ENCODE data around the gene FAM8A1. TPM values are rescaled to one million over a fixed set of nuclear protein-coding genes. Genes with fewer than 3 reads are reported as not detected.

The FAM8A1 gene
- total RNA-seq, 1 experiment from 2014 or later, result 9.0 TPM

DNA sequence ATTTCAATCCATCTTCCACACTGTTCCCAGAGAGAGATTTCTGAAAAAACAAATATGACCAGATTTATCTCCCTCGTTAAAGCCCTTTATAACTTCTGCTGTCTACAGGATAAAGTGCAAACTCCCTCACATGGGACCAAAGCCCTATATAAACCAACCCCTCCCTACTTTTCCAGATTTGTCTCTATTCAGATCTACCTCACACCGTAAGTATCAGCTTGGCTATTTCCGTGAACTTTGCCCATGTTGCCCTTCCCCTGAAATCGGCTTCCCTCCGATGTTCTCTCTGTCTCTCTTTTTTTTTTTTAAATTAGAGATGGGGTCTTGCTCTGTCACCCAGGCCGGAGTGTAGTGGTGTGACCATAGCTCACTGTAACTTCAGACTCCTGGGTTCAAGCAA is 12.1 kb upstream of the FAM8A1 start:
- no peaks in the 10 kb centered on the region for H3K9me3 ChIP-seq (ENCODE audit: low read length)
- peaks cover 16% of the 10 kb centered on the region for H3K4me1 ChIP-seq (ENCODE audit: insufficient read depth, low read length)
- no peaks in the 10 kb centered on the region for H3K9me2 ChIP-seq (replicated peaks; ENCODE audit: low read length)
- no peaks in the 10 kb centered on the region for H3F3A ChIP-seq (ENCODE audit: low read length, unreplicated experiment)
- TF ChIP-seq EZH2 (IDR thresholded peaks at IDR 0.05; ENCODE audit: low read length, unreplicated experiment), result no peak
- H3K27ac ChIP-seq (ENCODE audit: low read length), result no peak overlapping the region
- intact Hi-C loops (cut with micrococcal nuclease), result no loop called here
- no peaks in the 10 kb centered on the region for H3K36me3 ChIP-seq (ENCODE audit: low read depth, low read length)
- no peaks in the 10 kb centered on the region for H4K20me1 ChIP-seq (ENCODE audit: low read length)
- H3K4me3 ChIP-seq (ENCODE audit: low read length), result no peak overlapping the region
- no peak for DNase-seq
- H3K79me2 ChIP-seq (ENCODE audit: low read length), result no peaks in the 10 kb centered on the region
- no peak overlapping the region for H2AFZ ChIP-seq (ENCODE audit: low read length)
- BruUV-seq (replicated peaks), result no TSS peak
- no peak overlapping the region for H3K4me2 ChIP-seq (ENCODE audit: low read length)
- CTCF ChIA-PET, result no interaction called here
- no peak overlapping the region for H3K9ac ChIP-seq (ENCODE audit: low read length)
- no peaks in the 10 kb centered on the region for H3K27me3 ChIP-seq (ENCODE audit: low read length)
- ATAC-seq, result no peak
- POLR2A ChIA-PET (ENCODE audit: unreplicated experiment), result interaction anchor here (0.7 kb wide), 1 partner anchor 8 kb away, joined by 5 read pairs; no protein-coding TSS in a partner anchor

GRCh38 chr6:17589406-17590096 is 10.6 kb upstream of the FAM8A1 start:
- ATAC-seq, result peak; percentile 91
- no peaks in the 10 kb centered on the region for H3F3A ChIP-seq (ENCODE audit: low read length, unreplicated experiment)
- no peaks in the 10 kb centered on the region for H3K79me2 ChIP-seq (ENCODE audit: low read length)
- POLR2A ChIA-PET (ENCODE audit: unreplicated experiment), result interaction anchor here (0.6 kb wide), 1 partner anchor 10 kb away, joined by 5 read pairs; no protein-coding TSS in a partner anchor
- peaks cover 12% of the 10 kb centered on the region for H3K4me1 ChIP-seq (ENCODE audit: insufficient read depth, low read length)
- CTCF ChIA-PET, result interaction anchor here (0.5 to 1.1 kb wide), 3 partner anchors 11 to 512 kb away, joined by 3 to 12 read pairs (median 3); partner anchors contain the start of gene FAM8A1
- no TSS peak for BruUV-seq (replicated peaks)
- intact Hi-C loops (cut with micrococcal nuclease), result no loop called here
- H3K9me3 ChIP-seq (ENCODE audit: low read length), result no peaks in the 10 kb centered on the region
- no peaks in the 10 kb centered on the region for H3K36me3 ChIP-seq (ENCODE audit: low read depth, low read length)
- peak; percentile 93 for DNase-seq
- H3K9ac ChIP-seq (ENCODE audit: low read length), result no peak overlapping the region
- H3K4me3 ChIP-seq (ENCODE audit: low read length), result no peak overlapping the region
- H3K9me2 ChIP-seq (replicated peaks; ENCODE audit: low read length), result no peaks in the 10 kb centered on the region
- no peak for TF ChIP-seq EZH2phosphoT487 (IDR thresholded peaks at IDR 0.05; ENCODE audit: borderline replicate concordance, low read length)
- TF ChIP-seq, protein P1, sequence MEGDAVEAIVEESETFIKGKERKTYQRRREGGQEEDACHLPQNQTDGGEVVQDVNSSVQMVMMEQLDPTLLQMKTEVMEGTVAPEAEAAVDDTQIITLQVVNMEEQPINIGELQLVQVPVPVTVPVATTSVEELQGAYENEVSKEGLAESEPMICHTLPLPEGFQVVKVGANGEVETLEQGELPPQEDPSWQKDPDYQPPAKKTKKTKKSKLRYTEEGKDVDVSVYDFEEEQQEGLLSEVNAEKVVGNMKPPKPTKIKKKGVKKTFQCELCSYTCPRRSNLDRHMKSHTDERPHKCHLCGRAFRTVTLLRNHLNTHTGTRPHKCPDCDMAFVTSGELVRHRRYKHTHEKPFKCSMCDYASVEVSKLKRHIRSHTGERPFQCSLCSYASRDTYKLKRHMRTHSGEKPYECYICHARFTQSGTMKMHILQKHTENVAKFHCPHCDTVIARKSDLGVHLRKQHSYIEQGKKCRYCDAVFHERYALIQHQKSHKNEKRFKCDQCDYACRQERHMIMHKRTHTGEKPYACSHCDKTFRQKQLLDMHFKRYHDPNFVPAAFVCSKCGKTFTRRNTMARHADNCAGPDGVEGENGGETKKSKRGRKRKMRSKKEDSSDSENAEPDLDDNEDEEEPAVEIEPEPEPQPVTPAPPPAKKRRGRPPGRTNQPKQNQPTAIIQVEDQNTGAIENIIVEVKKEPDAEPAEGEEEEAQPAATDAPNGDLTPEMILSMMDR (conservative IDR thresholded peaks at IDR 0.05; ENCODE audit: low read depth, low read length), result peak; percentile 54
- no peaks in the 10 kb centered on the region for H4K20me1 ChIP-seq (ENCODE audit: low read length)
- no peak overlapping the region for H3K27ac ChIP-seq (ENCODE audit: low read length)
- peak overlapping the region; percentile 27 for H3K4me2 ChIP-seq (ENCODE audit: low read length)
- peak overlapping the region; percentile 25; the same call in 1 of the 2 replicates for H2AFZ ChIP-seq (ENCODE audit: low read length)
- H3K27me3 ChIP-seq (ENCODE audit: low read length), result no peaks in the 10 kb centered on the region

DNA sequence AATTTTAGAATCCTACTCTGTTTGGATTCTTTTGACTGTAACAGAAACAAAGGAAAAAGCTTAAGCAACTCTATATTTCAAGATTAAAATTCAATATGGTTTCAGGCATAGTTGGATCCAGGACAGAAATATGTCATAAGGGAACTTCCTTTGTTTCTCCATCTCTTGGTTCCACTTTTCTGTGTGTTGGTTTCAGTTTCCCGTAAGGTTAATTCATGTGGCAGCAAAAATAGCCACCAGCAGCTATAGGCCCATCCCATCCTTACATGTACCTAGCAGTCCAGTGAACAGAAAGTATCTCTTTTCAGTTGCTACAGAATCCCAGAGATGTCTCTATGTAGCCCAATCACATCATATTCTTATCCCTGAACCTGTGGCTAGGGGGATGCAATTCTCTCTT is 8.8 kb upstream of the FAM8A1 start:
- Histone ChIP-seq H3K4me1 (ENCODE audit: insufficient read depth, low read length) (peaks cover 12% of the 10 kb centered on the region), H2AFZ (ENCODE audit: low read length) (no peak overlapping the region), H3K36me3 (ENCODE audit: low read depth, low read length) (no peaks in the 10 kb centered on the region), H3K9me2 (replicated peaks; ENCODE audit: low read length) (no peaks in the 10 kb centered on the region), H3K9ac (ENCODE audit: low read length) (no peak overlapping the region), H3F3A (ENCODE audit: low read length, unreplicated experiment) (no peaks in the 10 kb centered on the region), H3K27me3 (ENCODE audit: low read length) (no peaks in the 10 kb centered on the region), H4K20me1 (ENCODE audit: low read length) (no peaks in the 10 kb centered on the region), H3K27ac (ENCODE audit: low read length) (no peak overlapping the region), H3K79me2 (ENCODE audit: low read length) (no peaks in the 10 kb centered on the region), H3K4me3 (ENCODE audit: low read length) (no peak overlapping the region), H3K9me3 (ENCODE audit: low read length) (no peaks in the 10 kb centered on the region), H3K4me2 (ENCODE audit: low read length) (no peak overlapping the region)
- ChIA-PET POLR2A (ENCODE audit: unreplicated experiment) (no interaction called here), CTCF (no interaction called here)
- no peak for ATAC-seq
- no peak for DNase-seq
- intact Hi-C loops (cut with micrococcal nuclease), result no loop called here
- TF ChIP-seq EZH2phosphoT487 (IDR thresholded peaks at IDR 0.05; ENCODE audit: borderline replicate concordance, low read length) (no peak), EZH2 (IDR thresholded peaks at IDR 0.05; ENCODE audit: low read length, unreplicated experiment) (no peak)
- TF ChIP-seq, protein P1 (conservative IDR thresholded peaks at IDR 0.05; ENCODE audit: low read depth, low read length), result no peak
- no TSS peak for BruUV-seq (replicated peaks)

Measured in PC-3 (cell line).